Panc1 (cell line): ENCODE measurements around the gene ARHGEF6.

ENCODE experiments used
- POLR2AphosphoS5 ChIP-seq: IDR thresholded peaks from 2 replicates; pipeline ENCODE4 v1.6.1; 2012; ENCODE audit warnings: mild to moderate bottlenecking, low read depth, low read length, moderate library complexity
- SIN3A ChIP-seq: IDR thresholded peaks from 2 replicates; pipeline ENCODE4 v1.6.1; 2012; ENCODE audit warnings: low read depth, mild to moderate bottlenecking, low read length, moderate library complexity, borderline replicate concordance; ENCODE audit not compliant: insufficient read depth
- TF ChIP-seq, protein P1 (sequence below): fragments of 450-650 bp; IDR thresholded peaks from 2 replicates; pipeline ENCODE4 v1.5.1; 2017; ENCODE audit warnings: mild to moderate bottlenecking
- TF ChIP-seq, protein P2 (sequence below), 2 experiments: IDR thresholded peaks; 2 replicates each; pipeline ENCODE4 v1.6.1; 2011 to 2012; ENCODE audit warnings: low read depth in 2 of 2, control low read depth in 1 of 2, low read length in 1 of 2, mild to moderate bottlenecking in 1 of 2, moderate library complexity in 1 of 2; ENCODE audit not compliant: insufficient read depth in 1 of 2

DNA sequence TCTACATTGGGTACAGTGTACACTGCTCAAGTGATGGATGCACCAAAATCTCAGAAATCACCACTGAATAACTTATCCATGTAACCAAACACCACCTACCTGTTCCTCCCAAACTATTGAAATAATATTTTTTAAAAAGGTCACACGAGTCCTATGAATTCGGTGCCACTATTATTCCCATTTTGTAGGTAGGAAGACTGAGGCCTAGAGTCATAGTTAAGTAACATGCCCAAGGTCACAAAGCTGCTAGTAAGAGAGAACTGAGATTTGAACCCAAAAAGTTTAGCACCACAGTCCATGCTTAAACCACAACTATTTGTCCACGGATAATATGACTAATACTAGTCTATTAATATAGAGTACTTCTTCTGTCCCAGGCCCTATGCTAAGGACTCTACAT is 2.7 kb downstream of the ARHGEF6 start:
- TF ChIP-seq, protein P1, sequence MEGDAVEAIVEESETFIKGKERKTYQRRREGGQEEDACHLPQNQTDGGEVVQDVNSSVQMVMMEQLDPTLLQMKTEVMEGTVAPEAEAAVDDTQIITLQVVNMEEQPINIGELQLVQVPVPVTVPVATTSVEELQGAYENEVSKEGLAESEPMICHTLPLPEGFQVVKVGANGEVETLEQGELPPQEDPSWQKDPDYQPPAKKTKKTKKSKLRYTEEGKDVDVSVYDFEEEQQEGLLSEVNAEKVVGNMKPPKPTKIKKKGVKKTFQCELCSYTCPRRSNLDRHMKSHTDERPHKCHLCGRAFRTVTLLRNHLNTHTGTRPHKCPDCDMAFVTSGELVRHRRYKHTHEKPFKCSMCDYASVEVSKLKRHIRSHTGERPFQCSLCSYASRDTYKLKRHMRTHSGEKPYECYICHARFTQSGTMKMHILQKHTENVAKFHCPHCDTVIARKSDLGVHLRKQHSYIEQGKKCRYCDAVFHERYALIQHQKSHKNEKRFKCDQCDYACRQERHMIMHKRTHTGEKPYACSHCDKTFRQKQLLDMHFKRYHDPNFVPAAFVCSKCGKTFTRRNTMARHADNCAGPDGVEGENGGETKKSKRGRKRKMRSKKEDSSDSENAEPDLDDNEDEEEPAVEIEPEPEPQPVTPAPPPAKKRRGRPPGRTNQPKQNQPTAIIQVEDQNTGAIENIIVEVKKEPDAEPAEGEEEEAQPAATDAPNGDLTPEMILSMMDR: no peak
- TF ChIP-seq SIN3A (no peak), POLR2AphosphoS5 (no peak)
- TF ChIP-seq, protein P2, sequence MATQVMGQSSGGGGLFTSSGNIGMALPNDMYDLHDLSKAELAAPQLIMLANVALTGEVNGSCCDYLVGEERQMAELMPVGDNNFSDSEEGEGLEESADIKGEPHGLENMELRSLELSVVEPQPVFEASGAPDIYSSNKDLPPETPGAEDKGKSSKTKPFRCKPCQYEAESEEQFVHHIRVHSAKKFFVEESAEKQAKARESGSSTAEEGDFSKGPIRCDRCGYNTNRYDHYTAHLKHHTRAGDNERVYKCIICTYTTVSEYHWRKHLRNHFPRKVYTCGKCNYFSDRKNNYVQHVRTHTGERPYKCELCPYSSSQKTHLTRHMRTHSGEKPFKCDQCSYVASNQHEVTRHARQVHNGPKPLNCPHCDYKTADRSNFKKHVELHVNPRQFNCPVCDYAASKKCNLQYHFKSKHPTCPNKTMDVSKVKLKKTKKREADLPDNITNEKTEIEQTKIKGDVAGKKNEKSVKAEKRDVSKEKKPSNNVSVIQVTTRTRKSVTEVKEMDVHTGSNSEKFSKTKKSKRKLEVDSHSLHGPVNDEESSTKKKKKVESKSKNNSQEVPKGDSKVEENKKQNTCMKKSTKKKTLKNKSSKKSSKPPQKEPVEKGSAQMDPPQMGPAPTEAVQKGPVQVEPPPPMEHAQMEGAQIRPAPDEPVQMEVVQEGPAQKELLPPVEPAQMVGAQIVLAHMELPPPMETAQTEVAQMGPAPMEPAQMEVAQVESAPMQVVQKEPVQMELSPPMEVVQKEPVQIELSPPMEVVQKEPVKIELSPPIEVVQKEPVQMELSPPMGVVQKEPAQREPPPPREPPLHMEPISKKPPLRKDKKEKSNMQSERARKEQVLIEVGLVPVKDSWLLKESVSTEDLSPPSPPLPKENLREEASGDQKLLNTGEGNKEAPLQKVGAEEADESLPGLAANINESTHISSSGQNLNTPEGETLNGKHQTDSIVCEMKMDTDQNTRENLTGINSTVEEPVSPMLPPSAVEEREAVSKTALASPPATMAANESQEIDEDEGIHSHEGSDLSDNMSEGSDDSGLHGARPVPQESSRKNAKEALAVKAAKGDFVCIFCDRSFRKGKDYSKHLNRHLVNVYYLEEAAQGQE (IDR thresholded peaks at IDR 0.05; ENCODE audit: insufficient read depth in 1 of 2, low read depth in 2 of 2, low read length in 1 of 2): no peak
